Measurements from ENCODE around the gene ATP1A3.
"Not testable (repeated sequence)": the region's sequence is repeated elsewhere in the genome, so short reads cannot be mapped to it uniquely, and the experiment has no call there.

Gene ATP1A3

GRCh38 chr19:42034640-42035391, 40.8 kb upstream of the ATP1A3 start:
- DNase-seq = peak; percentile 80
- peak overlapping the region; percentile 28 for H3K4me3 ChIP-seq (ENCODE audit: low read depth, low read length)

GRCh38 chr19:42033413-42033812, 39.4 kb upstream of the ATP1A3 start:
- Histone ChIP-seq H3K36me3 (no peaks in the 10 kb centered on the region), H3K4me3 (ENCODE audit: low read depth, low read length) (no peak overlapping the region), H3K27me3 (no peaks in the 10 kb centered on the region), H3K4me1 (peaks cover 7% of the 10 kb centered on the region), H3K9me3 (no peaks in the 10 kb centered on the region)
- TF ChIP-seq, protein P1, sequence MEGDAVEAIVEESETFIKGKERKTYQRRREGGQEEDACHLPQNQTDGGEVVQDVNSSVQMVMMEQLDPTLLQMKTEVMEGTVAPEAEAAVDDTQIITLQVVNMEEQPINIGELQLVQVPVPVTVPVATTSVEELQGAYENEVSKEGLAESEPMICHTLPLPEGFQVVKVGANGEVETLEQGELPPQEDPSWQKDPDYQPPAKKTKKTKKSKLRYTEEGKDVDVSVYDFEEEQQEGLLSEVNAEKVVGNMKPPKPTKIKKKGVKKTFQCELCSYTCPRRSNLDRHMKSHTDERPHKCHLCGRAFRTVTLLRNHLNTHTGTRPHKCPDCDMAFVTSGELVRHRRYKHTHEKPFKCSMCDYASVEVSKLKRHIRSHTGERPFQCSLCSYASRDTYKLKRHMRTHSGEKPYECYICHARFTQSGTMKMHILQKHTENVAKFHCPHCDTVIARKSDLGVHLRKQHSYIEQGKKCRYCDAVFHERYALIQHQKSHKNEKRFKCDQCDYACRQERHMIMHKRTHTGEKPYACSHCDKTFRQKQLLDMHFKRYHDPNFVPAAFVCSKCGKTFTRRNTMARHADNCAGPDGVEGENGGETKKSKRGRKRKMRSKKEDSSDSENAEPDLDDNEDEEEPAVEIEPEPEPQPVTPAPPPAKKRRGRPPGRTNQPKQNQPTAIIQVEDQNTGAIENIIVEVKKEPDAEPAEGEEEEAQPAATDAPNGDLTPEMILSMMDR (IDR thresholded peaks at IDR 0.05; ENCODE audit: low read depth, low read length) = no peak
- no peak for DNase-seq

More at GRCh38 chr19:42034640-42035391, 40.8 kb upstream of the ATP1A3 start:
- peaks cover 10% of the 10 kb centered on the region for H3K4me1 ChIP-seq
- not testable (repeated sequence) for H3K36me3 ChIP-seq, H3K9me3 ChIP-seq, H3K27me3 ChIP-seq
- TF ChIP-seq, protein P1 (IDR thresholded peaks at IDR 0.05; ENCODE audit: low read depth, low read length) = peak; percentile 91

- TF ChIP-seq, protein P1 (IDR thresholded peaks at IDR 0.05; ENCODE audit: low read depth, low read length) = no peak
- Histone ChIP-seq H3K36me3 (no peaks in the 10 kb centered on the region), H3K27me3 (no peaks in the 10 kb centered on the region), H3K9me3 (no peaks in the 10 kb centered on the region), H3K4me1 (peaks cover 2% of the 10 kb centered on the region), H3K4me3 (ENCODE audit: low read depth, low read length) (no peak overlapping the region)
- DNase-seq = no peak
Measured at GRCh38 chr19:42032431-42032830, 38.4 kb upstream of the ATP1A3 start.

GRCh38 chr19:42030645-42031440, 36.8 kb upstream of the ATP1A3 start:
- TF ChIP-seq, protein P1 (IDR thresholded peaks at IDR 0.05; ENCODE audit: low read depth, low read length) = no peak
- no peaks in the 10 kb centered on the region for H3K9me3 ChIP-seq
- no peak overlapping the region for H3K4me3 ChIP-seq (ENCODE audit: low read depth, low read length)
- no peak for DNase-seq
- H3K27me3 ChIP-seq = no peaks in the 10 kb centered on the region
- H3K36me3 ChIP-seq = no peaks in the 10 kb centered on the region
- H3K4me1 ChIP-seq = peaks cover 2% of the 10 kb centered on the region

DNA sequence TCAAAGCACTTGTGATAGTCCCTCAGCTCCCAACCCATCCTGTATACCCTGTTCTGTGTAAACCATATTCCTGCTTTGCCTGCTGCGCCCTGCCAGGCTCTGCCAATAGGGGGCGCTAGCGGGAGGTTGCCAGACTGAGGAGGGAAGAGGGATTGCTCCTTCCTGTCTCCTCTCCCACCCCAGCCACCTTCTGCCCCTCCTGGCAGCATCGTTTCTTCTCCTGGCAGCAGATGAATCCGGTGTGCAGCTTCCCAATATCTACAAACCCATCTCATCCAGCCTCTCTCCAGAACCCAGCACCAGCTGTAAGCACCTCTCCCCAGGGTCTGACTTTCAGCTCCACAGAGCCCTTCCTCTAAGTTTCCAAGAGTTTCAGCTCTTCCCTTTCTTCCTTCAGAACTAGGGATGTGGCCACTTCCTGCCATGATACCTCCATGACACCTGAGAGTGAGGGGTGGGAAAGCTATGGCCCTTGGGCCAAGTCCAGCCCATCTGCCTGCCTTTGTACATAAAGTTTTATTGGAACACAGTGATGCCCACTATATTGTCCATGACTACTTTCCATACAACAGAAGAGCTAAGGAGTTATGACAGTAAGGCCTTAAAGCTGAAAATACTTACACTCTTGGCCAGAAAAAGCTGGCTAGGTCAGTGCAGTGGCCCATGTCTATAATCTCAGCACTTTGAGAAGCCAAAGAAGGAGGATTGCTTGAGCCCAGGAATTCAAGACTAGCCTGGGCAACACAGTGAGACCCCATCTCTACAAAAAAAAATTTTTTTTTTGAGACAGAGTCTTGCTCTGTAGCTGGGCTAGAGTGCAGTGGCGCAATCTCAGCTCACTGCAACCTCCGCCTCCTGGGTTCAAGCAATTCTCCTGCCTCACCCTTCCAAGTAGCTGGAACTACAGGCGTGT, 34.5 kb upstream of the ATP1A3 start:
- Histone ChIP-seq H3K9me3 (no peaks in the 10 kb centered on the region), H3K4me3 (ENCODE audit: low read depth, low read length) (peak overlapping the region; percentile 46), H3K4me1 (no peaks in the 10 kb centered on the region), H3K27me3 (no peaks in the 10 kb centered on the region), H3K36me3 (no peaks in the 10 kb centered on the region)
- peak; percentile 84 for DNase-seq
- TF ChIP-seq, protein P1 (IDR thresholded peaks at IDR 0.05; ENCODE audit: low read depth, low read length) = peak; percentile 98

Data from BE2C (cell line).